ENCODE results near the gene SELENON.

The SELENON gene

GRCh38 chr1:25799935-25800702, at the start of gene SELENON:
SELENON (plus strand) TSS chr1:25800193; CDS start chr1:25800231, 38 bp downstream.
- Histone ChIP-seq H3K27ac (ENCODE audit: low read length) (no peak within 1 kb of the TSS), H3K36me3 (ENCODE audit: insufficient read depth, low read depth, low read length) (peaks cover 2% of the 10 kb centered on the region), H3K9ac (ENCODE audit: low read depth, low read length) (peak within 1 kb of the TSS; percentile 81), H3K4me1 (ENCODE audit: insufficient read depth, low read length) (no peaks in the 10 kb centered on the region), H3K9me3 (ENCODE audit: insufficient read depth, low read depth, low read length) (no peaks in the 10 kb centered on the region), H3K27me3 (ENCODE audit: insufficient read depth, low read length) (peaks cover 11% of the 10 kb centered on the region), H3K4me3 (ENCODE audit: low read length) (peak within 1 kb of the TSS; percentile 85)

GRCh38 chr1:25750923-25751605, 48.9 kb upstream of the SELENON start:
- no peaks in the 10 kb centered on the region for H3K9me3 ChIP-seq (ENCODE audit: insufficient read depth, low read depth, low read length)
- no peaks in the 10 kb centered on the region for H3K27me3 ChIP-seq (ENCODE audit: insufficient read depth, low read length)
- no peak overlapping the region for H3K4me3 ChIP-seq (ENCODE audit: low read length)
- H3K9ac ChIP-seq (ENCODE audit: low read depth, low read length) = no peak overlapping the region
- H3K27ac ChIP-seq (ENCODE audit: low read length) = no peak overlapping the region
- no peaks in the 10 kb centered on the region for H3K36me3 ChIP-seq (ENCODE audit: insufficient read depth, low read depth, low read length)
- H3K4me1 ChIP-seq (ENCODE audit: insufficient read depth, low read length) = peaks cover 15% of the 10 kb centered on the region; the same call in 1 of the 2 replicates

- Histone ChIP-seq H3K27me3 (ENCODE audit: insufficient read depth, low read length) (no peaks in the 10 kb centered on the region), H3K9me3 (ENCODE audit: insufficient read depth, low read depth, low read length) (no peaks in the 10 kb centered on the region), H3K4me3 (ENCODE audit: low read length) (no peak overlapping the region), H3K27ac (ENCODE audit: low read length) (no peak overlapping the region), H3K4me1 (ENCODE audit: insufficient read depth, low read length) (no peaks in the 10 kb centered on the region), H3K36me3 (ENCODE audit: insufficient read depth, low read depth, low read length) (no peaks in the 10 kb centered on the region), H3K9ac (ENCODE audit: low read depth, low read length) (no peak overlapping the region)
These were observed 45.4 kb upstream of the SELENON start for GRCh38 chr1:25754470-25755181.

GRCh38 chr1:25755475-25756125, 44.4 kb upstream of the SELENON start:
- H3K27ac ChIP-seq (ENCODE audit: low read length) = no peak overlapping the region
- no peaks in the 10 kb centered on the region for H3K4me1 ChIP-seq (ENCODE audit: insufficient read depth, low read length)
- H3K27me3 ChIP-seq (ENCODE audit: insufficient read depth, low read length) = no peaks in the 10 kb centered on the region
- no peak overlapping the region for H3K4me3 ChIP-seq (ENCODE audit: low read length)
- no peaks in the 10 kb centered on the region for H3K9me3 ChIP-seq (ENCODE audit: insufficient read depth, low read depth, low read length)
- H3K9ac ChIP-seq (ENCODE audit: low read depth, low read length) = no peak overlapping the region
- H3K36me3 ChIP-seq (ENCODE audit: insufficient read depth, low read depth, low read length) = no peaks in the 10 kb centered on the region

- Histone ChIP-seq H3K4me1 (ENCODE audit: insufficient read depth, low read length) (no peaks in the 10 kb centered on the region), H3K9ac (ENCODE audit: low read depth, low read length) (no peak overlapping the region), H3K9me3 (ENCODE audit: insufficient read depth, low read depth, low read length) (no peaks in the 10 kb centered on the region), H3K27ac (ENCODE audit: low read length) (no peak overlapping the region), H3K36me3 (ENCODE audit: insufficient read depth, low read depth, low read length) (no peaks in the 10 kb centered on the region), H3K4me3 (ENCODE audit: low read length) (no peak overlapping the region), H3K27me3 (ENCODE audit: insufficient read depth, low read length) (no peaks in the 10 kb centered on the region)
These were observed 43.8 kb upstream of the SELENON start for GRCh38 chr1:25756215-25756614.

- no peaks in the 10 kb centered on the region for H3K36me3 ChIP-seq (ENCODE audit: insufficient read depth, low read depth, low read length)
- H3K4me3 ChIP-seq (ENCODE audit: low read length) = no peak overlapping the region
- H3K9me3 ChIP-seq (ENCODE audit: insufficient read depth, low read depth, low read length) = no peaks in the 10 kb centered on the region
- no peaks in the 10 kb centered on the region for H3K27me3 ChIP-seq (ENCODE audit: insufficient read depth, low read length)
- H3K27ac ChIP-seq (ENCODE audit: low read length) = no peak overlapping the region
- no peak overlapping the region for H3K9ac ChIP-seq (ENCODE audit: low read depth, low read length)
- H3K4me1 ChIP-seq (ENCODE audit: insufficient read depth, low read length) = no peaks in the 10 kb centered on the region
These were observed 42.7 kb upstream of the SELENON start for GRCh38 chr1:25757151-25757845.

GRCh38 chr1:25757846-25758185, 42.2 kb upstream of the SELENON start:
- H3K9me3 ChIP-seq (ENCODE audit: insufficient read depth, low read depth, low read length) = no peaks in the 10 kb centered on the region

GRCh38 chr1:25758466-25759070, 41.4 kb upstream of the SELENON start:
- Histone ChIP-seq H3K9me3 (ENCODE audit: insufficient read depth, low read depth, low read length) (no peaks in the 10 kb centered on the region), H3K4me3 (ENCODE audit: low read length) (no peak overlapping the region), H3K27ac (ENCODE audit: low read length) (no peak overlapping the region), H3K27me3 (ENCODE audit: insufficient read depth, low read length) (no peaks in the 10 kb centered on the region), H3K9ac (ENCODE audit: low read depth, low read length) (no peak overlapping the region), H3K4me1 (ENCODE audit: insufficient read depth, low read length) (no peaks in the 10 kb centered on the region), H3K36me3 (ENCODE audit: insufficient read depth, low read depth, low read length) (no peaks in the 10 kb centered on the region)

More at GRCh38 chr1:25757846-25758185, 42.2 kb upstream of the SELENON start:
- no peak overlapping the region for H3K4me3 ChIP-seq (ENCODE audit: low read length)
- H3K36me3 ChIP-seq (ENCODE audit: insufficient read depth, low read depth, low read length) = no peaks in the 10 kb centered on the region
- no peaks in the 10 kb centered on the region for H3K27me3 ChIP-seq (ENCODE audit: insufficient read depth, low read length)
- no peaks in the 10 kb centered on the region for H3K4me1 ChIP-seq (ENCODE audit: insufficient read depth, low read length)
- no peak overlapping the region for H3K9ac ChIP-seq (ENCODE audit: low read depth, low read length)
- no peak overlapping the region for H3K27ac ChIP-seq (ENCODE audit: low read length)

GRCh38 chr1:25760122-25760719, 39.8 kb upstream of the SELENON start:
- H3K4me3 ChIP-seq (ENCODE audit: low read length) = no peak overlapping the region

GRCh38 chr1:25760871-25761270, 39.1 kb upstream of the SELENON start:
- Histone ChIP-seq H3K27me3 (ENCODE audit: insufficient read depth, low read length) (no peaks in the 10 kb centered on the region), H3K9me3 (ENCODE audit: insufficient read depth, low read depth, low read length) (no peaks in the 10 kb centered on the region), H3K27ac (ENCODE audit: low read length) (no peak overlapping the region), H3K36me3 (ENCODE audit: insufficient read depth, low read depth, low read length) (no peaks in the 10 kb centered on the region), H3K9ac (ENCODE audit: low read depth, low read length) (no peak overlapping the region), H3K4me3 (ENCODE audit: low read length) (no peak overlapping the region), H3K4me1 (ENCODE audit: insufficient read depth, low read length) (no peaks in the 10 kb centered on the region)

More at GRCh38 chr1:25760122-25760719, 39.8 kb upstream of the SELENON start:
- no peak overlapping the region for H3K9ac ChIP-seq (ENCODE audit: low read depth, low read length)
- H3K4me1 ChIP-seq (ENCODE audit: insufficient read depth, low read length) = no peaks in the 10 kb centered on the region
- no peaks in the 10 kb centered on the region for H3K27me3 ChIP-seq (ENCODE audit: insufficient read depth, low read length)
- no peak overlapping the region for H3K27ac ChIP-seq (ENCODE audit: low read length)
- H3K36me3 ChIP-seq (ENCODE audit: insufficient read depth, low read depth, low read length) = no peaks in the 10 kb centered on the region
- no peaks in the 10 kb centered on the region for H3K9me3 ChIP-seq (ENCODE audit: insufficient read depth, low read depth, low read length)
